Diencephalon (tissue), 1 donor: ENCODE measurements around the gene PSMG2. TPM values are rescaled to one million over a fixed set of nuclear protein-coding genes. Genes with fewer than 3 reads are reported as not detected.

Experiments used
- small RNA-seq: library from RNA; depleted of rRNA; stranded (forward); fragments of <200 nt; gene quantifications from one replicate; pipeline ENCODE3, GENCODE V24; 2014
- total RNA-seq: library from RNA; depleted of rRNA; stranded (reverse); fragments of >200 nt; gene quantifications from one replicate; pipeline ENCODE4 v1.2.3, GENCODE V29; 2014

Gene PSMG2
- total RNA-seq, result 54.0 TPM

GRCh38 chr18:12702221-12703095 lies at the start of gene PSMG2, which contains the start of gene CEP76:
TSS of gene PSMG2 (plus strand) at chr18:12703042. CDS start at chr18:12703108, 66 bp downstream.
TSS of gene CEP76 (minus strand) at chr18:12702723. CDS start at chr18:12702548, 175 bp downstream.

GRCh38 chr18:12657684-12658425 lies 45.0 kb upstream of the PSMG2 start, which contains the start of gene SPIRE1:
TSS of gene SPIRE1 (minus strand) at chr18:12658107. CDS start at chr18:12657866, 241 bp downstream.

Small RNA genes within 50 kb of the gene (small RNA-seq; reads per million reads assigned to genes)
- not detected for gene RF00019

Other genes starting within 250 kb of the PSMG2 start
- 69.0 TPM for gene SPIRE1, start 44.9 kb upstream of the PSMG2 start, total RNA-seq
- gene CEP76, start 319 bp upstream of the PSMG2 start, total RNA-seq, result 12.7 TPM
- 28.6 TPM for gene PTPN2, start 181.2 kb downstream of the PSMG2 start, total RNA-seq
- 25.1 TPM for gene SEH1L, start 245.0 kb downstream of the PSMG2 start, total RNA-seq